H7 (cell line): Measurements from ENCODE around the gene ARMC2. TPM values are rescaled to one million over a fixed set of nuclear protein-coding genes. Genes with fewer than 3 reads are reported as not detected.

ENCODE experiments used
- DNase-seq: peaks from one replicate; pipeline ENCODE4 v3.0.0; 2012
- H3K27me3 ChIP-seq: 2 replicates; pipeline ENCODE4 v1.6.0; 2011; ENCODE audit warnings: mild to moderate bottlenecking, low read length; ENCODE audit not compliant: control insufficient read depth, insufficient read depth
- H3K36me3 ChIP-seq: replicated peaks from 2 replicates; pipeline ENCODE4 v1.5.1; 2011; ENCODE audit warnings: low read length; ENCODE audit not compliant: control insufficient read depth, insufficient read depth
- H3K4me3 ChIP-seq: 2 replicates; pipeline ENCODE4 v1.5.1; 2011; ENCODE audit warnings: low read depth, mild to moderate bottlenecking, control low read depth, low read length, moderate library complexity; ENCODE audit not compliant: insufficient read depth
- total RNA-seq: library from RNA; depleted of rRNA; stranded (reverse); fragments of >200 nt; shearing (Covaris generic); gene quantifications from 2 replicates; pipeline ENCODE4 v1.2.3, GENCODE V29; 2014

The ARMC2 gene
- total RNA-seq, 1 experiment from 2014 or later = 1.3 TPM

GRCh38 chr6:108953681-108954080, 105.5 kb downstream of the ARMC2 start:
- H3K36me3 ChIP-seq = no peaks in the 10 kb centered on the region
- no peak overlapping the region for H3K4me3 ChIP-seq
- no peak for DNase-seq
- H3K27me3 ChIP-seq = no peaks in the 10 kb centered on the region

GRCh38 chr6:108955329-108955949, 107.2 kb downstream of the ARMC2 start:
- no peak overlapping the region for H3K4me3 ChIP-seq
- H3K27me3 ChIP-seq = no peaks in the 10 kb centered on the region
- DNase-seq = no peak
- no peaks in the 10 kb centered on the region for H3K36me3 ChIP-seq

DNA sequence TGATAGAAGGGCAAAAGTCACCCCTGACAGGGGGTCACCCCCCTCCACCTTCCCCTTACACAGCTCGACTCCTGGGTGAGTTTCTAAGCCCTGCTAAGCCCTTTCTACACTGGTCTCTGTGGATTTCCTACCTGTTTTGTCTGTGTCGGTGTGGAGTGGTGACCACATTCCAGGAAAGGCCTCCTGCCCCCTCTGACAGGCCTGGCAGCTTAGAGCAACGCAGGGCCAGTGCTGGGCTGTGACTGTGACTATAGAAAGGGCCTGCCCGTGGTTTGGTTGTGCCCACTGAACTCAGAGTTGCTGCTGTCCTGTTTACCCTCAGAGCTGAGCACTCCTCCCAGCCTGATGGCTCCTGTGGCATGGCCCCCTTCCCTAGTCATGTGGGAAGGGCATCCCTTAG, 109.0 kb downstream of the ARMC2 start:
- H3K36me3 ChIP-seq = no peaks in the 10 kb centered on the region
- no peaks in the 10 kb centered on the region for H3K27me3 ChIP-seq
- H3K4me3 ChIP-seq = no peak overlapping the region
- no peak for DNase-seq

DNA sequence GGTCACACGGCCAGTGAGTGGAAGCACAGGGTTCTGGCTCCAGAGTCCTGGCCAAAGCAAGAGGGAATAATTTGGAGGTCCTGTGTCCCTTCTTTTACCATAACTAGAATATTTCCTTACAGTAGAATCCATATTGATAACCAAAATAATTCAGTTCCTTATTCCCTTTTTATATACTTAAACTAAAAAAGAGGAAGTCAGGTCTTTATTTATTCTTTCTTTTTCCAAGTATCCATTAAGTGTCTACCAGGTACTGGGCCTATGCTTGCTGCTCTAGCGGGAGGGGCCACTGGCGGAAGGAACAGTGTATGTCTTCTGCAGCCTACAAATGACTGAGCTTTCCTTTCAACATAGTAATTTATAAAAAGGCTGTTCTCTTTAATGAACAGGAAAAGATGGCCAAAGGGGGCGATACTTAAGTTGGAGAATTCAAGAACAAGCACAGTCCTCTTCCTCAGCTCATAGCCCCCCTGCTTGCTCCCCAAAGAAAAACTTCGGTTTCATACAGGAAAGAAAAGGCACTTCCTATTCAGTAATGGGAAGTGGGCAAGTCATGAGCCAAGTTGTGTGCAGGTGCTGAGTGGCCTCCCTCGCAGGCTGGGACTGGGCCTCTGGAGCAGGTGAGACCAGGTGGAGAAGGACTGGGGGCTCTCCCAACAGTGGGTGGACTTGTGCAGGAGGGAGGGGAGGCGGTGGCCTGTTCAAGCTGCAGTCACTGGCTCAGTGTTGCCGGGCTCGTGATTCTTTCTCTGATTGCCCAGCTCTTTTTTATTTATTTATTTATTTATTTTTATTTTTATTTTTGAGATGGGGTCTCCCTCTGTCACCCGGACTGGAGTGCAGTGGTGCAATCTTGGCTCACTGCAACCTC, 110.9 kb downstream of the ARMC2 start:
- DNase-seq = no peak
- no peaks in the 10 kb centered on the region for H3K27me3 ChIP-seq
- no peaks in the 10 kb centered on the region for H3K36me3 ChIP-seq
- no peak overlapping the region for H3K4me3 ChIP-seq

DNA sequence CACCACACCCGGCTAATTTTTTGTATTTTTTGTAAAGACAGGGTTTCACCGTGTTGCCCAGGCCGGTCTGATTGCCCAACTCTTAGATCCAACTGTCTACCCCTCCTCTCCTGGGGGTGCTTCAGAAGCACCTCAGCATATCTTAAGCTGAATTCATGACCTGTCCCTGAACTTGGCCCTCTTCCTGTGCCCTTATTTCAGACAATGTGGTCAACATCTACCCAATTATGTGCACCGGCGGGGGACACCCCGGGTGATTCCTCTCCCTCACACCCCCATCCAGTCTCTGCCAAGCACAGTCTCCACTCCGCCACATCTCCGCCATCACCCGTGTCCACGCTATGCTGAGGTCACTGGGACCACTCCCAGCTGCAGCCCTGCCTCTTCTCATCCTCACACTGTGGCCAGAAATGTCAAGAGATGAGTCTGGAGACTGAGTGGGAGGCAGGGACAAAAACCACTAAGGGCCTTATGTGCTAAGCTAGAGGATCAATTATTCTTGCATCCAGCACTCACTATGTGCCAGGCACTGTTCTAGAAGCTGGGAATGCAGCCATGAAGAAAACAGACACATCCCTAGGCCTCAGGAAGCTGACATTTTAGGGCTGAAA, 111.9 kb downstream of the ARMC2 start:
- Histone ChIP-seq H3K27me3 (no peaks in the 10 kb centered on the region), H3K4me3 (no peak overlapping the region), H3K36me3 (no peaks in the 10 kb centered on the region)
- DNase-seq = no peak

DNA sequence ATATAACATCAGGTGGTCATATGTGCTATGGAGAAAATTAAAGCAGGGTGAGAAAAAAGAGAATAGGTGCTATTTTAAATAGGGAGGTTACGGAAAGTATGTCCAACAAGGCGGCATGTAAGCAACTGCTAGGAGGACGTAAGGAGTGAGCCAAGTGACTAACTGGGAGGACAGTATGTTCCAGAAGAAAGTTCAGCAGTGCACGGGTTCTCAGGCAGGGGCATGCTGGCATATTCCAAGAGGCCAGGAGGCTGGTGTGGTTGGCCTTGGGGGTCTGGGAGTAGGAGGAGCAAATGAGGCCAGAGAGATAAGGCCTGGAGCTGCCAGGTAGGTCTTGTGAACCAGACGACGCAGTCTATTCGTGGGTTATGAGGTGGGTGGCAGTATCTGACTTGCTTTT, 112.4 kb downstream of the ARMC2 start:
- Histone ChIP-seq H3K36me3 (no peaks in the 10 kb centered on the region), H3K27me3 (no peaks in the 10 kb centered on the region), H3K4me3 (no peak overlapping the region)
- no peak for DNase-seq

- DNase-seq = no peak
- no peaks in the 10 kb centered on the region for H3K36me3 ChIP-seq
- no peaks in the 10 kb centered on the region for H3K27me3 ChIP-seq
- H3K4me3 ChIP-seq = no peak overlapping the region
Measured at GRCh38 chr6:108961077-108961476, 112.9 kb downstream of the ARMC2 start.

DNA sequence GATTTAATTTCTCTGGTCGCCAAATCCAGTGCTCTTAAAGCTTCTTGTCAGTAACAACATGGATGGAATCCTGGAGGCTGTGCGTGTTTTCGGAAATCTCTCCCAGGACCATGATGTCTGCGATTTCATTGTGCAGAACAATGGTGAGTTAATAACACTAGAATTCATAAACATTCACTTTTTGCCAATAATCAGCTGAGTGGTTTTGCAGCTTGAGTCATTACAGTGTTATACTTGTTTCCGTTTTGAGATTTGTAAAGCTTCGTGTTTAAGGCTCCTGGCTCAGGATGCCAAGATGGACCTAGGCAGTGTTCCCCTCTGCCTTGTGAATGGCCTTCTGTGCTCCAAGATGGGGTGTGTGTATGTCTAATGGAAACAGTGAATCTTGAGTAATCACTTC, 113.8 kb downstream of the ARMC2 start:
- DNase-seq = no peak
- Histone ChIP-seq H3K27me3 (no peaks in the 10 kb centered on the region), H3K4me3 (no peak overlapping the region), H3K36me3 (no peaks in the 10 kb centered on the region)

DNA sequence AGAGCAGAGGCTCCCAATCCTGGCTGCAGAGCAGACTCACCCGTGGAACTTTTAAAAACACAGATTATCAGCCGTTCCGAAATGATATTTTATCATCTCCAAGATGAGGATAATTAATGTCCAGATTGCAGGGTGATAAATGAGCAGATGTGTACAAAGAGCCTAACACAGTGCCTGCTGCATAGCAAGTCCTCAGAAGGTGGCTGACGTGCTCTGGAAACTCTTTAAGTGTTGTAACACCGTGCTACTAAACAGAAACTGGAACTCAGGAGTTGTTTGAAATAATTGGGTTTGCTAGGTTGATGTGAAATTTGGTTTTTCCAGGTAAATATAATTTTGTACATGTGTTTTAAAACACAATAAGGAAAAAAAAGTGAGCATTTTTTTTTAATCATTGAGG, 118.0 kb downstream of the ARMC2 start:
- H3K36me3 ChIP-seq = no peaks in the 10 kb centered on the region
- DNase-seq = no peak
- no peaks in the 10 kb centered on the region for H3K27me3 ChIP-seq
- no peak overlapping the region for H3K4me3 ChIP-seq

DNA sequence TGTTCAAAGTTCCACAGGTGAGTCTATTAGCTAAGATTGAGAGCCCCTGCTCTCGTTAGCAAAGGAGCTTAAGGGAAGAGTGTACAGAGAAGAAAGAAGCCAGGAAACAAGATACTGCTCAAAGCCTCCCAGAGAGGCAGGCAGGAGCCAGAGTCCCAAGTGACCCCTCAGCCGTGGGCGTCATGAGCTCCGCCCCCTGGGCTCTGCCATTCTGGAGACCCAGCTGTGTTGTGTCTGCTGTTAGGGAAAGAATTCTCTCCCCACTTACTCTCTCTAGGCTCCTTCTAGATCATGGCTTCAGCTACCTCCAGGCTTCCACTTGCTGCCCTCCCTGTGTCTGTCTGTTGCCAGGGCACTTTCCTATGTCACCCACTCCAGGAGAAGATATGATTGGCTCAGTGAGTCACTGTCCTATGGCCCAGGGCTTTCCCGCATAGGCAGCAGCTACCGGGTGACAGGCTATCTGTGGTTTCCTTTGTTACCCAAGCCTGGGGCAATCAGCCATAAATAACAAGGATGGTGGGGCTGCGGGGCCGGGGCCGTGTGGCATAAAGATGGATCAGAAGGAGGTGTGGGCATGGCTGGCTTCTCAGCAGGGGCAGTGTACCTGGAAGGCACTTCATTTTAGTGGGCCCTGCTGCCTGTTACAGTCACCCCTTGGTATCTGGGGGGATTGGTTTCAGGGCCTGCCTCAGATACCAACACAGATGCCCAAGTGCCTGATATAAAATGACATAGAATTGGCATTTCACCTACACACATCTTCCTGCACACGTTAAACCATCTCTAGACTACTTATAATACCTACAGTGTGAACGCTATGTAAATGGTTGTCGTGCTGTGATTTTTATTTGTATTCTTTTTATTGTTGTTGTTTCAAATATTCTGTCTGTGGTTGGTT, 118.9 kb downstream of the ARMC2 start:
- Histone ChIP-seq H3K4me3 (no peak overlapping the region), H3K36me3 (no peaks in the 10 kb centered on the region), H3K27me3 (no peaks in the 10 kb centered on the region)
- DNase-seq = peak; percentile 48

DNA sequence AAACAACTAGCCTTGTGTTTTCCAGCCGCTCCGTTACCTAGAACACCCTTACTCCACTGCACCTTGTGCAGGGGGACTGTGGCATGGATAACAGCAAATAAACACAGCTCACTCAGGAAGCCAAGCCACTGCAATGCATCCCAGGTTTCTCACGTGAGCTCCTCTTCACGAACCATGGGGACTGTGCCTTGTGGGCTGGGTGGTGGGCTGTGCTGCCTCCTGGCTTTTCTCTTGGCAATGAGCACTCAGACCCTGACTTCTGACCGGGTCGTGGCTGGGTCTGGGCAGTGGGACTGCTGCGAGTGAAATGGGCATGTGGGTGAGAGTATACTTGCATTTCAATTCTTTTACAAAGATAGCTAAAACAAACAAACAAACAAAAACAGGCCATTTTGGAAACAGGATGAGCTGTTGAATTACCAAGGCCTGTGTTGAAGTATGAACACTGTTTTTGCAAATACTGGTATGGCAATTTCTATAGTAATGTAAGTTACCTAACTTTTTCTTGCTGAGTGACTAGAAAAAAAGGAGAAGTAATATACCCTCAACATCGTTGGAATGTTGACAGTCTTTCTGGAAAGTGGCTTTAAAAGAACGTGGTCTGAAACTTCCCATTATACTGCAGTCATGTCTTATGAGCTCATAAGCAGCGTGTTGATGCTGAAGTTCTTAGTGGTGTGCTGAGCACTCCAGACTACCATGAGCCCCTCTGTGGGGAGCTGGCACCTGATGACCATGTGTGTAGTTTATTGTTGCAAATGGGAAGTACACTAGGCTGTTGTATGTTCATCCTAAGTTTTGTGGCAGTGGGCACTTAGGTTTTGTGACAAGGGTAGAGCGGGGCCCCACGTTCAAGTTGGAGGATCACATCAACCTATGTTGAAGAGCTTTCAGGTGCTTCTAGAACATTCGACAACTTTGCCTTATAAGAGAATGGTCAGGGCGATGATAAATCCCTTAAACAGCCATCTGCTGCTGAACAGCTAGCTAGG, 120.4 kb downstream of the ARMC2 start:
- DNase-seq = peak; percentile 57
- no peaks in the 10 kb centered on the region for H3K27me3 ChIP-seq

DNA sequence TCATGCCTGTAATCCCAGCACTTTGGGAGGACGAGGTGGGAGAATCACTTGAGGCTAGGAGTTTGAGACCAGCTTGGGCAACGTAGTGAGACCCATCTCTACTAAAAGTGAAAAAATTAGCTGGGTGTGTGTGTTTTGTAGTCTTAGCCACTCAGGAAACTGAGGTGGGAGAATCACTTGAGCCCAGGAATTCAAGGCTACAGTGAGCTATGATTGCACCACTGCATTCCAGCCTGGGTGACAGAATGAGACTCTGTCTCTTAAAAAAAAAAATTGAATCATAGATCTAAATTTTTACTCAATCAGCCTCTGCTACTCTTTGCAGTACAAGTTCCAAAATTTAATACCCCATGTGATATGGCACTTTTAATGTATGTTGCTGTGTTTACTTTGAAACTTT, 121.6 kb downstream of the ARMC2 start:
- no peak overlapping the region for H3K4me3 ChIP-seq
- no peaks in the 10 kb centered on the region for H3K36me3 ChIP-seq
- DNase-seq = no peak
- no peaks in the 10 kb centered on the region for H3K27me3 ChIP-seq

More for the DNA sequence above, 120.4 kb downstream of the ARMC2 start:
- H3K36me3 ChIP-seq = no peaks in the 10 kb centered on the region
- no peak overlapping the region for H3K4me3 ChIP-seq

GRCh38 chr6:108974201-108974600, 126.0 kb downstream of the ARMC2 start:
- DNase-seq = no peak
- no peak overlapping the region for H3K4me3 ChIP-seq
- H3K27me3 ChIP-seq = no peaks in the 10 kb centered on the region
- no peaks in the 10 kb centered on the region for H3K36me3 ChIP-seq
